HG02973 (cell line): ENCODE results near the gene TMEM117.

ENCODE experiments used
- ATAC-seq: cut with Tn5 transposase; IDR thresholded peaks from one replicate; pipeline ENCODE4 v1.9.1; 2021; ENCODE audit warnings: moderate library complexity; ENCODE audit not compliant: unreplicated experiment

Gene TMEM117

DNA sequence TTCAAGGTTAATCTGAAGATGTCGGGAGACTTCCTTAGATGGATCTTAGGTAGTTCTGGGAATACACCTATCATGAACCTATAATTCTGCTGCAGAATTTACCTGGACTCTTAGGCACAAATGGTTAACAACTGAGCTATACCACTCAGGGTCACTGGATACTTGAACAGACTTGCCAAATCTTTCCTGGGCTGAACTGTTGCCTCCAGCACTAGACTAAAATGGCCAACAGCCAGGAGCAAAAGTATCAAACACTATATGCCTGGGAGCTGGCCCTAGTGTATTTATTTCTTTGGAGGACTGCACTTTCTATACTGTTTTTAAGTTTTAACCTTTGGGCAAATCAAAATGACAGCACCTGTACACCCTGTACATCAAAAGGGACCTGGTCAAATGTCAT, 252.8 kb downstream of the TMEM117 start:
- no peak for ATAC-seq

DNA sequence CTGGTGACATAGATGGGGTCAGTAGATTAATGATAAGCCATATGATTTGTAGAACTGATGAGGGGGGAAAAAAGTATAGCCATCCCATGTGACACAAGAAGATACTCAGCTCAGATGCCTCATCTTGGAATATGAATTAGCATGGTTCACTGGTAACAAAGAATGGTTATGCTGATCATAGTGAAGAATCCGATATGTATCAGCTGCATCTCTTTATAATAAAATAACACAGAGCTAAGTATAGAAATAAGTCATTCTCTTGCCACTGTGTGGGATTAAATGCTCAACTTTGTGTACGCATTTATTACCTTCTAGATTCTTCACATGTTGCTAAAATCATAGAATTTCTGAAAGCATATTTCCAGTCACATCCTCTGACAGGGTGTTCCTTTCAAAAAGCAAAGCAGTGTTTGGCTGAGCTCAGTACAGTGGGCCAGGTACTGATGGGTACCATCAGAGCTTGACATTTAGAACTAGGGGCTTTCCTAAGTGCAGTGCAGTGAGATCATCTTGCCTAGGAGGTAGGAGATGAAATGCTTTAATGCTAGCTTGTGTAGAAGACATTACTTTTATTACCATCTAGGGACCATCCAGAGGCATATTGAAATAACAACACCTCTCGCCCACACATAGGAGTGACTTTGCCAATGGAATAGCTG, 256.2 kb downstream of the TMEM117 start:
- no peak for ATAC-seq

DNA sequence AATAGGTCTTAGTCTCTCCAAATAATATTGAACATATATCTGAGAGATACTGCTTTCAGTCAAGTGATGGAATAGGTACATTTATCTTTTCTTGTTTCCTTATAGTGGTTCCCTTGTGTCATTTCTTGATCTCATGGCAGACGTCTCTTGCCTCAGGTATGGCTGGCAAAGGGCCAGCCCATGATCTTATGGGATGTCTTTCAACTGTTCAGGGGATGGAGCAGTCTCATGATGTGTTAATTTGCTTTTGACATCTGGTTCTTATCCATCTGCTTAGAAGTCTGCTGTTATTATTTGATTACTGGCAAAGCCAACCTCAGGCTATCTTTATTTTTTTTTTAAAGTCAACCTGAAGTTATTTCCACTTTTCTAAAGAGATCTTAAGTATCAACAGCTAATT, 262.9 kb downstream of the TMEM117 start:
- no peak for ATAC-seq

DNA sequence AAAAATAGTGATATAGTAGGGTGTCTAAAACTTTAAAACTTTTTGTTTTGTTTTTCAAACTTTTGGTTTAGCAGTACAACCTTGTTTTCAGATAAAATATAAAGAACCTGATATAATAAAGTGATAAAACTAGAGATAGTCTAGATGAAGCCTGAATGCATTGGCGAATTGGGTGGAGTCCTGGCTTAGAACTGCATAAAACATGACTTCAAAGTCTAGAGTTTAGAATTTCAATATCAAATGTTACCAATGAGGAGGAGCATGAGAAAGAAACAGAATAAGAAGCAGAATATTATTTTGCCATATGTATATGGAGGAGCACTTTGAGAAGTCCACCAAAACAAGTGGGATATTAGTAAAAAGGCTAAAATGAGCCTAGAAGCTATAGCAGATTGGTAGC, 263.6 kb downstream of the TMEM117 start:
- no peak for ATAC-seq

DNA sequence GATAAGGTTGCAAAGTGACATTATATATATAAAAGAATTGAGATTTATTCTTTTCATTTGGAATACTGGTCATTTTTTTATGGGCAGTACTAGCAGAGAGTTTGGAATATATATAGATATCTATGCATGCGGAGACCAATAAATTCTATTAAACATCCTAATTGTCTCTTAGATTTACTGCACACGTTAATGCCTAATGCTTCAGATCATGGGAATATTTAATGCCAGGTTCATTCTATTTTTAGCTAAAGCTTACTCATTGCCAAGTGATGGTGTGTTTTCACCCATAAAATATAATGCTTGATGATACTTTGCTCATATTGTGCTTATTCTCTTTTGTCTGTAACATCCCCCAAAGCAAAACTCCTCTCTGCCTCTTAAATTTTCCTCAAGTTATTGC, 264.4 kb downstream of the TMEM117 start:
- ATAC-seq: no peak

DNA sequence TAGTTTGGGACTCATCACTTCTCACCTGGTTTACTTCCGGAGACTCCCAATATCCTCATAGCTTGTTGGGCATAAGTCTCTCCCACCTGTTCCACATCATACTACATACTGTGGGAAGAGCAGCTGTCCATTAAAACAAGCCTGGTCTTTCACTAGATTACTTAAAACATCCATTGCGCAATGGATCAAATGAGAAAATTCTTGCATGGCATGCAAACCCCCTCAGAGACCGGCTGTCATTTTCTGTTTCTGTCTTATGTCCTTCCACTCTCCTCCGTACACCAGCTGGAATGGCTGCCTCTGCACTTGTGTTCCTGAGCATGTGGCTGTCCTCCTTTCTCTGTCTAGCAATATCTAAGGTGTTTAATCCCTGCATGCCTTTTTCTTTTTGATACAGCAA, 265.6 kb downstream of the TMEM117 start:
- no peak for ATAC-seq

DNA sequence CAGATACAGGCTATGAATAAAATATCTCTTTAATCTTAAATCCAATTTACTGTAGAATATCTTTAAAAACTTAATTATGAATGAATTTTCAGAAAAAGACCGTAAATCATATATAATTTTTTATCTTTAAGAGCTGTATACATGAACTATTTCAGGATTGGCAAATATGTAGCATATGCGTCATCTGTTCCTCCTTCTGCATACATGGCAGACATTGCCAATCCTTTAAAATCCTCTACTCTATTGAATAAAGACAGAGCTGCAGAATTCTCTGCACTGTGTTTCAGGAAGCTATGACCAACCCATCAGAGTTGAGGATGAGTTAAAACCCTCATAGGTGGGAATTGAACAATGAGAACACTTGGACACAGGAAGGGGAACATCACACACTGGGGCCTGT, 279.0 kb downstream of the TMEM117 start:
- no peak for ATAC-seq

DNA sequence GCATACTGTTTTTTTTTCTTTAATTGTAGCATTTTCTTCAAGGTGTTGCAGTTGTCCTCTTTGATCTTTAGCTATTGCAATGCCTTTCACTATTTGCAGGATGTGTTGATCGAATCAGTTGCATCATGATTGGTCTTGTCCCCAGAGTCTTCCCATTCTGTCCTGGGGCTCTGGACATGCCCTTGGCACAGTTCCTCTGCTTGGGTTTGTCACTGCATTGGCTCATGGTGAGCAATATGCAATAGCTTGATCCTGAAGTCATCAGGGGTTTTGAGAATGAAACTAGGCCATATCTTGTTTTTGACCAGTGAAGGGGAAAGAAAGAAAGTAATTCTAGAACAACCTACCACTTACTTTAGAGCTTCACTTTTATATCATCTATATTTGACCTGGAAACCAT, 281.5 kb downstream of the TMEM117 start:
- no peak for ATAC-seq

DNA sequence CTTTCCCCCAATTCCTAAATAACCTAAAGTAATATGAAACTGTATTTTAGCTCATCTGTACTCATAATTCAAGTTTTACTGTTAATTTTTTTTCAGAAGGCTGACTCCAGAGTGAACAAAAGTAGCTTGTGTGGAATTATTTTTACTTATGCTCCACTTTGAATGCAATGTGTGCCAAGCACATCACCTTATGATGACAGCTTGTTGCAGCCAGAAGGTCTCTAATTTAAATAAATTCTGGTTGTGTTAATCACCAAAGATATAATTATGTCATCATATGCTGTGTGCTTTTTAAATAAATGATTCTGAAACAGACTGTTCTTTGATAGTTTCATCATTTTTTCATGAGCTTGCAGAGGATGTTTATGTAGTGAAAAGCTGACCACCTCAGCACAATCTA, 283.1 kb downstream of the TMEM117 start:
- ATAC-seq: no peak

DNA sequence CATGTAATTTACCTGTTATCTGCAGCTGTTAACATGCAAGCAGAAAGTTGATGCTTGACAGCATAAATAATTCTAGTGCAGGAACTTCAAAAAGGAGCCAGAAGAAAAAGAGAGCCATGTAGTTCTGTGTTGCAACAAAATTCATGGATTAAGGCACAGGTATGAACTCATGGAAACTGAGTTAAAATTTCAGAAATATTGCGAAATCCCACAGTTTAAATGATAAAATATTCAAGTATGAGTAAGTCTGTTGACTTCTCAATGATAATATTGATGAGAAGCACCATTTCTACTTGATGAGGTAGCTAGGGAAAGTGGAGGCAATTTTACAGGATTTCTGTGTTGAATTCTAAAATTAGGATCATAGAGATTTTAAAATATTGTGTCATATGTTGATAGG, 290.9 kb downstream of the TMEM117 start:
- ATAC-seq: no peak

DNA sequence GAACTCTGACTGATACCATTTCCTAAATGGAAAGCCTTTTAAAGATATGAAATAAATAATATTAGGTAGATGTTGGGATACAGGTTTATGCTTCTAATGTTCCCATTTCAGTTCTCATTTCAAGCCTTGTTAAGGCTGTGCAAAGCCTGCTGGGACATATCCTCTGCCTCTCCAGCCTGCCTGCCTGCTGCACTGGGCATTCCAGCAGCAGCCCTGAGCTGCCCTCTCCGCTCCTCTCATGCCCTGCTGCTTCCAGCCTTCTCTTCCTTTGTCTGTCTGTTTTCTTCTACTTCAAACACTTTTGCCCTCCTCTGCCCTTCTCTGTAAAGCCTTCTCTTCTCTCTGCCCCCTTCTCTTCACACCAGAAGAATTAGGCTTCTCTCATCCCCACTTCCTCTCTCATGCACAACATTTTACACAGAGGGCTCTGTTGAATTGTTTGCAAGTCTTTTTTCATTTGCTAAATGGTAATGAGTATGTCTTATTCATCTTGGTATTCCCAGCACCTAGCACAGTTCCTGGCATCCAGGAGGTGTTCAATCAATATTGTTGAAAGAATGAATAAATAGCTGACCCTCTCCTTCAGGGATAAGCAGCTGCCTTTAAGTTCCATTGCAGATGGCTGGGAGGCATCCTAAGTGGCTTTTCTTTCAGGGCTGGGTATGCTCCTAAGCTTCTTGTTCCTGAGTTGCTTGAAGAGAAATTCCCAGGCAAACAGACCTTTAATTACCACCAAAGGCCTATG, 292.3 kb downstream of the TMEM117 start:
- ATAC-seq: no peak

DNA sequence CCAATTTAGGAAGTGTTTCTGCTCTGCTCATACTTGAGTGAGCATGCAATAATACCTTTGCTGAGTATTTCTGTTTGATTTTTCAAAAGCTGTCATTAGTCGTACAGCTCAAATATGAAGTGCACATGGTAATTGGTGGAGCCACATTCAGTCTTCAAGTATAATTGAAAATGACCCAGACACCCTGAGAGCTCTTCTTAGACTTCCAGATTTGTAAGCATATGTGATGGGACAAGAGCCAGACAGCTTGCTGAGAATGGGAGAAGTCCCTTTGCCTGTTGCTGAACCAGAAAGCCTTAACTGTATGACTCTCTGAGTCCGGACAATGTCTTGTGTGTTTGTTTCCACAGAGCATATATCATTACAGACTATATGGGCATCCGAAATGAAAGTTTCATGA, 307.3 kb downstream of the TMEM117 start:
- no peak for ATAC-seq

DNA sequence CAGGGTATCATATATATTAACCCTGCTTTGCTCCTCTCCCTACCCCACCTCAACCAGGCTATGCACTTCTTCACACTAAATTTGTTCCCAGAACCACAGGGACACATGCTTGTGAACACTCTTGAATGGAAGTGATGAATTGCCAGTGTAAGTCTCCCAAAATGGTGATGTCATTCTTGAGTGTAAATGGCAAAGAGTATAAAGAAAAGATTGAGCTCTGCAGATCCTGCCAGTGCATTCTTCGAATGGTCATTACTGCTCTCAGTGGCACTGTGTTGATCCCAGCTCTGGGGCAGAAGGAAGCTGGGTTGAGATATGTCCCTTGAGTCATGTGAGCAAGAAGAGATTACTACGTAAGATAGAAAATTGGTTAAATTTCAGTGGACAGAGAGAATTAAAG, 313.1 kb downstream of the TMEM117 start:
- no peak for ATAC-seq

DNA sequence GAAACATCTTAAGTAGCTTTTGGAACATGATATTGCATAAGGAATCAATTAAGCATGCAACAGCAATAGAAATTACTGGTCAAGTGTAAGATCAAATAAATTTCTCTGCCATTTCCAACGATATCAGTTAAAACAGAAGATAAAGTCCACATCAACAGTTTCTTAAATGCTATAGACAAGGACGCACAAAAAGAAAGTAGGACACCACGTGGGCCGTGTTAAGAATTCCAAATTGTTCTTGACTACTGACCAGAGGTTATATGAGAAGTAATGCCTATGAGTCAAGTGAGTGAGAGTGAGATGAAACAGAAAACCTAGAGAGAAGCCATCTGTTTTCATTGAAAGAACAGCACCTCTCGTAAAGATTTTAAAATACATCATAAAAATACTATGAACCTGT, 318.2 kb downstream of the TMEM117 start:
- ATAC-seq: no peak

DNA sequence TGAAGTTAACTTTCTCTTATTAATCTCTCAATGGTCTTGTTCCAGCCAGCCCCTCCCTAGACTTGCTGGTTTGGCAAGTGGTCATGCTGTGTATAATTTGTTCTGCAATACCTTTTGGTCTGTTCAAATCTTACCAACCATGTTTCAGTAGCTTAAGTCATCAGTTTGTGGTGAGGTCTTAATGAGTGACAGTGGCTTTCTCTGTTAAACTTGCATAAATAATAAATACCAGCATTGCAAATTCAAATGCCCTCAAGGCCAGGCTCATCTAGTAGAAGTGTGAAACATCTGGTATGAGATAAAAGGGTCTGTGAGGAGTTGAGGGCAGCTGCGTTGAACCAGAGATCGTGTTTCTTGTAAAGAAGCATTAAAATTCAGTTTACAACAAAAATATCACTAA, 319.5 kb downstream of the TMEM117 start:
- ATAC-seq: no peak

DNA sequence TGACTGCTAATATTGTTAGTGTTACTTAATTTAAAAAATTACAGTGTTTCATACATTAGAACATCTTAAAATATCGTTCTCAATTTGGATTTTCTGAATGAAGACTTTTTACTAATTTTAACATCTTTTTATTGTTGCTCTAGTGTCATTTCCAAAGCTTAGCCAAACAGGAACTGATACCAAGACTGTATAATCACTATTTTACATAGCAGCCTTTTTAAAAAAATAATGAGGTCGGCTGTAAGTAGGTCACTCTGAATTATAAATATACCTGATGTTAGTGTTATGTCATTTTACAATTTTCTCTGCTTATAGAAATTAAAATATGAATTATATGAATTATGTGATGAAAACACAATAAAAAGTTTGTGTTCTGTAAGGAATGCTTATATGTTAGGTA, 321.5 kb downstream of the TMEM117 start:
- peak; percentile 93 for ATAC-seq

DNA sequence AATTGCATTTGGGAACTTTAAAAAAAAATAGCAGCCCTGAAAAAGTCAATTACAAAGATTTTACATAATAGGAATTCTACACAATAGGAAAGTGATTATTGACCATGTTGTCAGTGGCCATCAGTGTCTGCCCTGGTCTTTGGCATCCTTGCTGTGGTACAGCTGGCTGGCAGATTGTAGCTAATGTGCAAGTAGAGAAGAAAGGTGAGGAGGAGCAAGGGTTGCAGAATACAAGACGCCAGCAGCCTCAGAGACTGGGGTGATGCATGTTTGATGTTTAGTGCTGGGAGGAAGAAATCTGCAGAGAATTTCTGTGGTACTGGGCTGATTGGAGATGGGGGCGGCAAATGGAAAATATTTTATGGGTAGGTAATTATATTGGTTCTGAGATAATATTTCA, 322.9 kb downstream of the TMEM117 start:
- no peak for ATAC-seq

DNA sequence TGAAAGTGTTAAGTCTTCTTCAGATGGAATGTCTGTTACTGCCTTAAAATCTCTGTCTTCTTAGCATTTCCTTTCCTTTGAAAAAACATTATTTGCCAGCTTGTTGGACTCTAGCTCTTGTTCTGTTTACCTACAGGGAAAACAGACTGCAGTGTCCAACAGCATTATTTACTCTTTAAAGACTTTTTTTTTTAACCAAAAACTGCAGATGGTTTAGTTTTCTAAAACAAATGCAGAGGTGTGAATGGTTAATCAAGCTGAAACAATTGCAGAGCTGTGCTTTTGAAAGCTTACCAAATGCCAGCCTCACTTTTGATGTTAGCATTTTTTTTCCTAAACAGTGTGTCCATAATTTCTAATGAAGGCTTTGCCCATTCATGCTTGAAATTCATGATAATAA, 323.3 kb downstream of the TMEM117 start:
- no peak for ATAC-seq

DNA sequence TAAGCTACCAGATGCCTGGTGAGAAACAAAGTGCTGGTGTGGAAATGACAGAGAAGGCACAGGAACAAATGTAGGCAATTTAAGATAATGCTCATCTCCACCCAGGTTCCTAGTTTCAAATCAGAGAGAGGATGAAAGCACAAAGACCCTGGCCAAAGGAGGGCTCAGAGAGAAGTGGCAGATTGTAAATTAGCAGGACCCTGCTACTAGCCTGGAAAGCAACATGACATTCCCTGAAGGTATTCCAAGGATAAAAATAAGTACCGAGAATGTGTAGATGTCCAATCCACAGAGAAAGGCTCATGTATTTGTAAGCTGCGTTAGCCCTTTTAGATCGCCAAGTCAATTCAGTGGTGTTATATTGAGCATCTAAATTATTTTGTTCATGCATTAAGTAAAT, 324.0 kb downstream of the TMEM117 start:
- no peak for ATAC-seq

DNA sequence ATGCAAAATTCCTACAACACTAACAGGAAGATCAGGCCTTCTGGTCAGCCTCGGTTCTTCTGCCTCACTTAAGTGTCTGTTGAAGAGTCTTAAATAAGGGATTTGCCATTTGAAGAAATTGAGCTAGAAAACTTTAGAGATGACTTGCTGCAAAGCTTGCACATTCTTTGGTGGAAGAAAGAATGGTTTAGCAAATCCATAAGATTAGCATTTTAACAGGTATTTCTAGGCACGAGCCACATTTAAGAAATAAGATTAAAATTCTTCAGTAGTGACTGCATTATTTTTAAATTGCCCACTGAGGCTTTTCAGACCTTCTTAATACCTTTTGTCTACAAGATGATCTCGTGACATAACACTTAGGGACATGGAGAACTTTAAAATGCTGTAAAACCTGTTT, 327.1 kb downstream of the TMEM117 start:
- no peak for ATAC-seq

DNA sequence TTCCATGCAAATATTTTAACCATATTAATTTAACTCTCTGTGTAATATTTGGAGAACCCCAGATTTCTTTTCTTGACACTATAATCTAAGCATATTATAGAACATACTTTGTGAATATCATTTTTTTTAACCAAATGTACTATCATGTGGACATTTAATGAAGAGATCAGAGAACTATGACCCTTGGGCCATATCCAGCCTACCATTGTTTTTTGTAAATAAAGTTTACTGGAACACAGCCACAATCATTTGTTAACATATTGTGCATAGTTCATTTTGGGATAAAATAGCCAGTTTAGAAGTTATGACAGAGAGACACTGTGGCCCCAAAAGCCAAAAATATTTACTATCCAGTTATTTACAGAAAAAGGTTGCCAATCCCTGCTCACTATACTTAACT, 338.2 kb downstream of the TMEM117 start:
- ATAC-seq: no peak

DNA sequence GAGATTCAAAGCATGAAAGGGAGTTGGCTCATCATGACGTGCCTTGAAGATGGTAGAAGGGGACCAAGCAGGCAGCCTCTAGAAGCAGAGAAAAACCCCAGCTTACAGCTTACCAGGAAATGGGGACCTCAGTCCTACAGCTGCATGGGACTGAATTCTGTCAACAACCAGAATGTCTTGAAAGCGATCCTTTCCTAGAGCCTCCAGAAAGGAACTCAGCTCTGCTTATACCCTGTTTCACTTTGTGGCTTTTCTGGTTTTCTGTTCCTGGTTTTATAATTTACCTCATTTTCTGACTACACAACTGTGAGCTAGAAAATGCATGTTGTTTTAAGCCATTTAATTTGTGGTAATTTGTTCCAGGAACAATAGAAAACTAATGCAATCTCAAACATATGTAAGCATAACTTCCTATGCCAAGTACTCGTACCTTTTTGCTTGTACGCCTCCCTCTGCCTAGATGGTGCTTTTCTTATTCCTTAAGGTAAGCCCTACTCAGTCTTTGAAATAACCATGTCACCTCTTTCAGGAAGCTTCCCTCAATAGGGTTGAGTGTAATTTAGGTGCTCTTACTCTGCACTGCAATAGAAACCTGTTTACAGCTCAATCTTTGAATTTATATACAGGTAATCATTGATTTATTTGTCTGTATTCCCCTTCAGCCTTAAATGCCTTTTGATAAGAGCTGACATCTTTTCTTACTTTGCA, 348.8 kb downstream of the TMEM117 start:
- ATAC-seq: peak; percentile 94
